ENCODE data around the gene HSPA12B. TPM values are rescaled to one million over a fixed set of nuclear protein-coding genes. Genes with fewer than 3 reads are reported as not detected.
A peak's percentile ranks its signal among the peaks of the same experiment; 100 is the strongest.

The HSPA12B gene
- total and polyA plus RNA-seq, 7 donors = 0.69 to 10.5 (median 6.1) TPM

DNA sequence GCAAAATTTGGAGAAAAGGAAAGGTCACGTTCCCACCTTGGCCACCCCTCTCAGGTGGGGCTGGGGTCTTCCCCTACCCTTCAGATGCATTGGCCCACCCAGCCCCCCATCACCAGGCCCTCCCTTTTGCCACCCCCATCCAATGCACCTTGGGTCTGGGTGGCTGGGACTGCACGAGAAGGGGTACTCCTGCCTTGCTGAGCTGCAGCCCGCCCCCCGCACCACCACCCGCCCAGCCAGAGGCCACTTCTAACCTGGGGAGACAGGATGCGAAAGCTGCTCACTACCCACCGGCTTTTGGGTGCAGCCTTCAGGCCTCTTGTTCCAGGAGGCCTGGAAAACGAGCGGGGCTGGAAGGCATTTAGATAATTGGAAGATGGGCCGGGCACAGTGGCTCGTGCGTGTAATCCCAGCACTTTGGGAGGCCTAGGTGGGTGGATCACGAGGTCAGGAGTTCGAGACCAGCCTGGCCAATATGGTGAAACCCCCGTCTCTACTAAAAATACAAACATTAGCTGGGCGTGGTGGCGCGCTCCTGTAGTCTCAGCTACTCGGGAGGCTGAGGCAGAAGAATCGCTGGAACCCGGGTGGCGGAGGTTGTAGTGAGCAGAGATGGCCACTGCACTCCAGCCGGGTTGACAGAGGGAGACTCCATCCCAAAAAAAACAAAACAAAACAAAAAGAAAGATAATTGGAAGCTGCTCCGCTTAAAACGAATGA, 62.4 kb downstream of the HSPA12B start:
- 83 to 90% methylated on average over 25 of the region's 25 CpGs for WGBS, 2 donors
- H3K27me3 ChIP-seq = no peaks in the 10 kb centered on the region
- intact Hi-C loops (cut with DNase I) = no loop called here
- H3K36me3 ChIP-seq = peaks cover 0 to 13% (median 4%) of the 10 kb centered on the region in 4 donors
- no peak for TF ChIP-seq EP300 (IDR thresholded peaks at IDR 0.05)
- peak overlapping the region; percentile 96 to 99 (median 98) for H3K27ac ChIP-seq
- H3K4me1 ChIP-seq = peaks cover 0 to 46% (median 42%) of the 10 kb centered on the region in 4 donors
- H3K4me3 ChIP-seq = peak overlapping the region; percentile 44 to 79 (median 70)
- no peaks in the 10 kb centered on the region for H3K9me3 ChIP-seq
- DNase-seq = no peak

DNA sequence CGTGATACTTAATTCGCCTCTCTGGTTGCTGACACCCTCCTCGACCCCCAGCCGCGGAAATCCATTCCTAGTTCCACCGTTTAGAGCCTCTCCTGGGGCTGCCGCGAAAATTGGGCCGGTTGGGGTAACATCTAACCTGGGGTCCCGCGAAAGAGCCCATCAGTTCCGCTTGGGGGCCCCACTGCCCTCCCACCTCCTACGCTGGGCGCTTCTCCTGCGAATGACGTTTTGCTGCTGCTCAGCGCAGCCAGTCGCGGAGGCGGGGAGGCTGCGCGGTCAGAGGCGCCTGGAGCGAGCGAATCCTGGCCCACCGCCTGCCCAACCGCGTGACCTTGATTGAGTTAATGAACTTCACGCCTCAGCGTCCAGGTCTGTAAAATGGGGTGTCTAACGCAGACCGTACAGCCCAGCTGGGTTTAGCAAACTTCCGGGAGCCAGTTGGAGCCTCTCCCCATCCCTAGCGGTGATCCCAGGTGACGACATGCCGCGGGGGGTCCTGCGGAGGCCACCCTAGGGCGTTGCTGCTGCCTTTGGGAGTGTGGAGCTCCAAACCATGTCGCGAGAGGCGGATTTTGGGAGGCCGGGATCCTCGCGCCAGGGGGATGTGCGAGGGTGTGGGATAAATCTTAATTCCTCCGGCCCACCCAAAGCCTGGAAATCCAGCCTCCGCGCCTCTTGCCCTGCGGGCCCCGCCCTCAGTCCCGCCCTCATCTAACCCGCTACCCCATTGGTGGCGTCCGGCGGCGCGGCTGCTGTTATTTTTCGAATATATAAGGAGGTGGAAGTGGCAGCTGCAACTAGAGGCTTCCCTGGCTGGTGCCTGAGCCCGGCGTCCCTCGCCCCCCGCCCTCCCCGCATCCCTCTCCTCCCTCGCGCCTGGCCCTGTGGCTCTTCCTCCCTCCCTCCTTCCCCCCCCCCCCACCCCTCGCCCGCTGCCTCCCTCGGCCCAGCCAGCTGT, 63.3 kb downstream of the HSPA12B start, which contains the start of gene CDC25B:
Gene CDC25B, plus strand, starts transcription at position 800 of the 958 bp plus-strand sequence. CDS start 222 bp downstream, outside the sequence.
- H3K36me3 ChIP-seq = peaks cover 0 to 22% (median 11%) of the 10 kb centered on the region in 4 donors
- H3K9me3 ChIP-seq = no peaks in the 10 kb centered on the region
- peak; percentile 98 for DNase-seq
- 1 to 3% methylated on average over 69 of the region's 69 CpGs for WGBS, 2 donors
- TF ChIP-seq, protein P1, sequence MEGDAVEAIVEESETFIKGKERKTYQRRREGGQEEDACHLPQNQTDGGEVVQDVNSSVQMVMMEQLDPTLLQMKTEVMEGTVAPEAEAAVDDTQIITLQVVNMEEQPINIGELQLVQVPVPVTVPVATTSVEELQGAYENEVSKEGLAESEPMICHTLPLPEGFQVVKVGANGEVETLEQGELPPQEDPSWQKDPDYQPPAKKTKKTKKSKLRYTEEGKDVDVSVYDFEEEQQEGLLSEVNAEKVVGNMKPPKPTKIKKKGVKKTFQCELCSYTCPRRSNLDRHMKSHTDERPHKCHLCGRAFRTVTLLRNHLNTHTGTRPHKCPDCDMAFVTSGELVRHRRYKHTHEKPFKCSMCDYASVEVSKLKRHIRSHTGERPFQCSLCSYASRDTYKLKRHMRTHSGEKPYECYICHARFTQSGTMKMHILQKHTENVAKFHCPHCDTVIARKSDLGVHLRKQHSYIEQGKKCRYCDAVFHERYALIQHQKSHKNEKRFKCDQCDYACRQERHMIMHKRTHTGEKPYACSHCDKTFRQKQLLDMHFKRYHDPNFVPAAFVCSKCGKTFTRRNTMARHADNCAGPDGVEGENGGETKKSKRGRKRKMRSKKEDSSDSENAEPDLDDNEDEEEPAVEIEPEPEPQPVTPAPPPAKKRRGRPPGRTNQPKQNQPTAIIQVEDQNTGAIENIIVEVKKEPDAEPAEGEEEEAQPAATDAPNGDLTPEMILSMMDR (IDR thresholded peaks at IDR 0.05) = peak; percentile 41 to 86 (median 82)
- TF ChIP-seq EP300 (IDR thresholded peaks at IDR 0.05) (peak in 1 of 4 donors; percentile 1), POLR2A (IDR thresholded peaks at IDR 0.05) (peak; percentile 34 to 51), POLR2AphosphoS5 (IDR thresholded peaks at IDR 0.05) (peak; percentile 73 to 80 (median 78))
- H3K27ac ChIP-seq = peak within 1 kb of the TSS; percentile 96 to 99 (median 98)
- H3K4me3 ChIP-seq = peak within 1 kb of the TSS; percentile 44 to 79 (median 70)
- H3K27me3 ChIP-seq = no peaks in the 10 kb centered on the region
- peaks cover 0 to 50% (median 44%) of the 10 kb centered on the region in 4 donors for H3K4me1 ChIP-seq
- intact Hi-C loops (cut with DNase I) = loop anchor here (1.0 to 2.0 kb wide), 2 partner anchors 10 to 15 kb away; no protein-coding TSS in a partner anchor

DNA sequence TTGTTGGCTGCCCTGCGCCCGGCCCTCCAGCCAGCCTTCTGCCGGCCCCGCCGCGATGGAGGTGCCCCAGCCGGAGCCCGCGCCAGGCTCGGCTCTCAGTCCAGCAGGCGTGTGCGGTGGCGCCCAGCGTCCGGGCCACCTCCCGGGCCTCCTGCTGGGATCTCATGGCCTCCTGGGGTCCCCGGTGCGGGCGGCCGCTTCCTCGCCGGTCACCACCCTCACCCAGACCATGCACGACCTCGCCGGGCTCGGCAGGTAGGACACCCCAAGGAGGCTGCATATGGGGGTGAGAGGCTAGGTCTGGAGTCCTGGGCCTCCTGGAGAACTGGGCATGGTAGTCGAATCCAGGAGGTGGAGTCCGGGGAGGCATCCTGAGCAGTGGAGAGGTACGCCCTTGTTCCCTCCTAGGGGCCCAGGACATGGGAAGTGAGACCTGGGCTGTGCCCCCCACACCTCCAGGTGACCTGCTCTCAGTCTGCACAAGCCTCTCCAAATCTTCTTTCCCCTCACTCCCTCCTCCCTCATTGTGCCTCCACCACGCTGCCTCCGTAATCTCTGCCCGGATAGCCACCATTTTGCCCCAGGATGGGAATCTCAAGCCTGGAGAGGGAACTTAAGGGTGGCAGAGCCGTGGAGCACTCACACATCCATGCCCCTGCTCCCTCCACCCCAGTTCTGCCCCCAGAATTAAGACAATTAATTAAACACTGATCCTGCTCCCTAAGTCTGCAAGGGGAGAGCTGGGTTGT, 64.2 kb downstream of the HSPA12B start:
- Histone ChIP-seq H3K4me3 (peak overlapping the region; percentile 44 to 79 (median 70)), H3K27ac (peak overlapping the region; percentile 96 to 99 (median 98)), H3K4me1 (peaks cover 0 to 50% (median 44%) of the 10 kb centered on the region in 4 donors), H3K9me3 (no peaks in the 10 kb centered on the region), H3K27me3 (no peaks in the 10 kb centered on the region), H3K36me3 (peaks cover 2 to 31% (median 19%) of the 10 kb centered on the region in 4 donors)
- DNase-seq = no peak
- intact Hi-C loops (cut with DNase I) = loop anchor here (1.0 to 2.0 kb wide), 2 partner anchors 9 to 14 kb away; no protein-coding TSS in a partner anchor
- TF ChIP-seq POLR2A (IDR thresholded peaks at IDR 0.05) (no peak), EP300 (IDR thresholded peaks at IDR 0.05) (no peak), POLR2AphosphoS5 (IDR thresholded peaks at IDR 0.05) (no peak)
- TF ChIP-seq, protein P1 (IDR thresholded peaks at IDR 0.05) = no peak
- 13 to 16% methylated on average over 33 of the region's 33 CpGs for WGBS, 2 donors

DNA sequence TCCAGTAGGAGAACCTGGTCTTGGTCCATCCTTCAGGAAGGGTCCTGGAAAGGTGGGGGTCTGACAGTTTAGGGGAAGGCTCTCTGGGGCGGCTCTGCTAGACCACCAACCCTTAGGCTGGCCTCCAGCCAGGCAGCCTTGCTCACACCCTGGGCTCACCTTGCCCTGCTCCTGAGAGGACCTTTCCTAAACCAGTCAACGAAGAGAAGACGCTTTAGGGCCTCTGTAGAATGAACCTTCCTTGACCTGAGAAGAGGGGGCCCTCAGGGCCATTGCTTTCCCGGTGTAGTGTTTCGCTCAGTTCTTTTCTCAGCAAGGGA, 64.7 kb downstream of the HSPA12B start:
- peaks cover 0 to 50% (median 44%) of the 10 kb centered on the region in 4 donors for H3K4me1 ChIP-seq
- peak overlapping the region; percentile 44 to 79 (median 70) for H3K4me3 ChIP-seq
- H3K36me3 ChIP-seq = peaks cover 7 to 36% (median 24%) of the 10 kb centered on the region in 4 donors
- no peak for TF ChIP-seq EP300 (IDR thresholded peaks at IDR 0.05)
- no peak for TF ChIP-seq POLR2A (IDR thresholded peaks at IDR 0.05)
- TF ChIP-seq POLR2AphosphoS5 (IDR thresholded peaks at IDR 0.05) = no peak
- TF ChIP-seq, protein P1 (IDR thresholded peaks at IDR 0.05) = no peak
- WGBS, 2 donors = 77 to 83% methylated on average over 5 of the region's 5 CpGs
- no peaks in the 10 kb centered on the region for H3K9me3 ChIP-seq
- H3K27ac ChIP-seq = peak overlapping the region; percentile 96 to 99 (median 98)
- intact Hi-C loops (cut with DNase I) = loop anchor here (2.0 kb wide), 1 partner anchor 14 kb away; no protein-coding TSS in a partner anchor
- no peaks in the 10 kb centered on the region for H3K27me3 ChIP-seq
- no peak for DNase-seq
